Mucosa of descending colon (tissue), 3 donors: ENCODE results near the gene CIC. TPM values are rescaled to one million over a fixed set of nuclear protein-coding genes. Genes with fewer than 3 reads are reported as not detected.

Experiments used
- ATAC-seq: fragments of 200-7000 bp; cut with Tn5 transposase; one replicate; pipeline ENCODE4 v1.9.1; 2020; ENCODE audit warnings: mild to moderate bottlenecking, moderate library complexity
- DNase-seq, 3 donors: peaks; one replicate each; pipeline ENCODE4 v3.0.0-alpha.2; 2020
- H3K36me3 ChIP-seq: fragments of 200-600 bp; one replicate; pipeline ENCODE4 v1.8.0; 2021; ENCODE audit warnings: low read depth, mild to moderate bottlenecking
- H3K4me1 ChIP-seq: fragments of 200-600 bp; one replicate; pipeline ENCODE4 v1.8.0; 2021; ENCODE audit warnings: low read depth, mild to moderate bottlenecking
- H3K4me3 ChIP-seq: fragments of 200-600 bp; one replicate; pipeline ENCODE4 v1.8.0; 2021; ENCODE audit warnings: mild to moderate bottlenecking
- H3K9me3 ChIP-seq: fragments of 200-600 bp; one replicate; pipeline ENCODE4 v1.8.0; 2021; ENCODE audit warnings: mild to moderate bottlenecking
- CTCF ChIP-seq: fragments of 200-600 bp; IDR thresholded peaks from one replicate; pipeline ENCODE4 v1.8.0; 2022; ENCODE audit warnings: antibody characterized with exemption, mild to moderate bottlenecking
- intact Hi-C, 2 donors: fragments of 100-400 bp; cut with DNase I in 1 of 2; cut with micrococcal nuclease in 1 of 2; formaldehyde crosslinking; loops; one replicate each; pipeline versions ENCODE4 v1.11.0 to v1.11.1; 2022; cut with DNase I, micrococcal nuclease
- total RNA-seq, 3 donors: library from RNA; stranded (reverse); fragmentation: NEBNext Ultra II Directional in 2 of 3; extraction: Animal tissue kit (Norgen Biotek cat#: 25700) in 2 of 3; gene quantifications; one replicate each; pipeline versions ENCODE4 v1.2.1 to v1.2.4, GENCODE V29; 2021 to 2023
- donor health status: DM: no; HTN: no; CAD: no; lungs with moderate emphysema.
- donor health status: DM: no; HTN: no; CAD: no.
- donor health status: DM: no; HTN: yes; CAD: no.

Gene CIC
- total RNA-seq, 3 donors from 2014 or later: 47.3 to 78.0 (median 50.0) TPM

DNA sequence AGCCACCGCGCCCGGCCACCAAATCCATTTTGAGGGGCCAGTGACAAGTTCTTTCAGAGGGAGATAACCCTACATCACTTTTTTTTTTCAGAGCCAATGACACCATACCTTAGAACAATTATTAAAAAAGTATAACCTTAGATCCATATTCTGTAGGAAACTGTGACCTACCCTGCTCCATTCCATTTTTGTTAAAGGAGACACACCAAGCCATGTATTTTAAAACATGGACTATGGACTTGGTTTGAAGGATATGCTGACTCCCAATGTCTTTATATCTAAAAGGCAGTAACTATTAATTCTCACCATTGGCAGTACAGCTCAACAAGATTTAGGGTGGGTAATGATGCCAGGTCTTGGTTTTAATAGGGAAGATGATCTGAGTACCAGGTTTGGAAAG lies 27.8 kb upstream of the CIC start:
- intact Hi-C loops: no loop called here
- TF ChIP-seq CTCF: no peak
- DNase-seq (no peak), ATAC-seq (no peak)
- Histone ChIP-seq H3K4me3 (no peak overlapping the region), H3K9me3 (no peaks in the 10 kb centered on the region), H3K4me1 (peaks cover 23% of the 10 kb centered on the region), H3K36me3 (peaks cover 8% of the 10 kb centered on the region)

DNA sequence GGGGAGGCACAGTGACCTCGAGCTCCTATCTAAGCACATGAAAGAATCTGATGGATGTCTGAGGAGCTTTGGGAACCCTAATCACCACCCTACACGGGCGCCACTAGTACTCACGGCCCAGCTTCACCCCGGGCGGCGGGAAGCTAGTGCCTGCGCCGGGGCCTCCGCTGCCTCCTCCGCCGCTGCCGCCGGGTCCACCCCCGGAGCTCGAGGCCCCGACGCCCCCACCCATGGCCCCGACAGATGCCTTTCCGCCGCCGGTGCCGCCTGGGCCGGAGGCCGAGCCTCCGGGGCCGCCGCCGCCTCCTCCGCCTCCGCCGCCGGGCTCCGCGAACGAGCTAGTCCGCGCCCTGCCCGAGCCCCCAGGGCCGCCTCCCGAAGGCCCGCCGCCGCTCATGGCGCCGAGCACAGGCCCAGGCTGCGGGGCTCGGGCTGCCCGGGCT lies 27.0 kb upstream of the CIC start:
- no peaks in the 10 kb centered on the region for H3K9me3 ChIP-seq
- H3K36me3 ChIP-seq: peaks cover 8% of the 10 kb centered on the region
- ATAC-seq: no peak
- peak overlapping the region; percentile 77 for H3K4me3 ChIP-seq
- TF ChIP-seq CTCF: no peak
- peaks cover 23% of the 10 kb centered on the region for H3K4me1 ChIP-seq
- intact Hi-C loops: no loop called here
- peak in 2 of 3 donors; percentile 47 to 74 for DNase-seq

DNA sequence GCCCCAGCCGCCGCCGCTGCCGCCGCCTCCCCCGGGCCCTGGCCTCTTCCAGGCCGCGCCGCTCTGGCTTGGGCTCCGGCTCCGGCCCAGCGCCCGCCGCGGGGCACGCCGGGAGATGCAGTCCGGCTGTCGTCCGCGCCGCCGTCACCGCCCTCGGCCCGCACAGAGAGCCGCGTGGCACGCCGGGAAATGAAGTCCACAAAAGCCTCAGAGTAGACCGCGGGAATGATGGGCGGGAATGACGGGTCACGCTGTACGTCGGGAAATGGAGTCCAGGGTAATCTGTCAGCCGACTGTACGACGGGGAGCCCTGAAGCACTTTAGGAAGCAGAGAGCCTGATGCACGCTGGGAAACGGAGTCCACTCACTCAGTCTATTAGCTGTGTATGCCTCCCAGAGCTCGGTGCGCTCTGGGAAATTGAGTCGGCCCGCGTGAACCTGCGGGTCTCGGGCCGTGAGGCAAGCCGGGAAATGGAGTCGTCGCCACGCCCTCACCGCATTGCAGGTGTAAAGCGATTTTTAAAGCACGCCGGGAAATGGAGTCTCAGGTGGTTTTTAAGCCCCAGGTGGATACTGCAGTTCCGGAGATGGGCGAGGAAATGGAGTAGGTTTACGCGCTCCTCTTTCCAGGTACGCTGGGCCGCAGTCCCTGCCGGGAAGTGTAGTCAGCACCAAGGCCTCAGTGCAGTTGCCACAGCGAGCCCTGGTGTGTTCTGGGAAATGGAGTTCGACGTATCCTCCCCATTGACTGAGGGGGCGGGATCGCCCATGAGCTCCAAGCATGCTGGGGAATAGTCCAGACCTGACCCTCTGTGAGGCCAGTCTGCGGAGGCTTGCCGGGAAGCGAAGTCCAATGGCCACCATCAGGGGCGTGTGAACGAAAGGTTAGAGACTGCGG lies 26.3 kb upstream of the CIC start, which contains the start of gene GSK3A:
Gene GSK3A (minus strand): TSS at position 91 of the 898 bp plus-strand sequence. CDS start 137 bp downstream, outside the sequence.
- intact Hi-C loops: no loop called here
- Histone ChIP-seq H3K9me3 (no peaks in the 10 kb centered on the region), H3K36me3 (peaks cover 8% of the 10 kb centered on the region), H3K4me1 (peaks cover 23% of the 10 kb centered on the region), H3K4me3 (peak within 1 kb of the TSS; percentile 77)
- no peak for TF ChIP-seq CTCF
- peak; percentile 84 for ATAC-seq
- DNase-seq: peak; percentile 98 to 99 (median 99)

DNA sequence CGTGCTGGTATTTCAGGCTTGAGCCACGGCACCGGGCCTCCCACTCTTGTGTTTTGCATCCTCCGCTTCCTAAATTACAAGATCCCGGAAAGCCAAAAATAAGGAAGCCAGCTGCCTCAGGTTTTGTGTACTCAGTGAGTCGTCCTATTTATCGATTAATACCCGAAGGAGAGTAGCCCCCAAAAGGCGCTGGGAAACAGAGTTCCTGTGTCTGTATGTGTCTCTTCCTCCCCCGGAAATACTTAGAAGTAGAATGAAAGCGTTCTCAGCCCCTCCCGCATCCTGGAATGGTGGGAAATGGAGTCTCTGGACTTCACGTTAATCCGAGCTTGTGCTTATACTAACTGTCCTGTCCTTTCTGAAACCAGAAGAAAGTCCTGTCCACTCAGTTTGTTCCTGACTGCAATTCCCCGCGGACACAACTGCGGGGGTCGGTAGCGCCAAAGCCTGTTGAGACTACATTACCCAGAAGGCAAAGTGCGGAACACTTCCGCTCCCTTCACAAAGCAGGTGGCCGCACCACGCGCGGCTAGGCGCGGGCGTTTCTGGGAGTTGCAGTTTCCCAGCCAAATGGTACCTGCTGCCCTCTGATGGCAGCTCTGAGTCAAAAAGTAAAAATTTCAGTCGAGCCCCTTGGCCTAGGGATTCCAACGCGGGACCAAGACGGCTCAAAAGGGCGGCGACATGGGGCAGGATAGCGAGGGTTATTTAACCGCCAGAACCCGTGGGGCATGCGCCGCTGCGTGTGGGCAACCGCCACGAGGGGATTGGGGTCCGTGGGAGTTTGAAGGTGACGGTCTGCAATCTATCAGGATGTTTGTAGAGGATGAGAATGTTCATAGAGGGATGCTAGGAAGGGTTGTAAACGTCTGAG lies 24.5 kb upstream of the CIC start:
- intact Hi-C loops: loop anchor here in 1 of 2 donors (5.0 kb wide), 1 partner anchor 38 kb away; no protein-coding TSS in a partner anchor

More for the DNA sequence above, 24.5 kb upstream of the CIC start:
- H3K9me3 ChIP-seq: no peaks in the 10 kb centered on the region
- peak; percentile 54 for TF ChIP-seq CTCF
- peaks cover 8% of the 10 kb centered on the region for H3K36me3 ChIP-seq
- peak overlapping the region; percentile 77 for H3K4me3 ChIP-seq
- peak; percentile 94 to 95 (median 94) for DNase-seq
- peak; percentile 61 for ATAC-seq
- H3K4me1 ChIP-seq: peaks cover 23% of the 10 kb centered on the region
